Naive thymus-derived CD4-positive, alpha-beta T cell (primary cell): ENCODE data around the gene CPLANE2. TPM values are rescaled to one million over a fixed set of nuclear protein-coding genes. Genes with fewer than 3 reads are reported as not detected.
"Not testable (repeated sequence)": the region's sequence is repeated elsewhere in the genome, so short reads cannot be mapped to it uniquely, and the experiment has no call there.

Experiments
- ATAC-seq: fragments of 150-1000 bp; cut with Tn5 transposase; 2 replicates; pipeline ENCODE4 v1.10.0; 2021; ENCODE audit warnings: mild to moderate bottlenecking, moderate library complexity
- CTCF ChIA-PET: fragments of 350-600 bp; sonication (Branson Sonifier 250); formaldehyde crosslinking; loops from one replicate; lab custom pipeline; 2021; ENCODE audit warnings: antibody characterized with exemption; lab: Charles Lee
- POLR2A ChIA-PET: fragments of 350-600 bp; sonication (Branson Sonifier 250); formaldehyde crosslinking; loops from one replicate; lab custom pipeline; 2021; ENCODE audit warnings: antibody characterized with exemption, inconsistent platforms; lab: Charles Lee
- DNase-seq, 9 donors: peaks; one replicate each; pipeline versions ENCODE4 v3.0.0 to v3.0.0-alpha.2; 2020 to 2022; ENCODE audit warnings: mixed read lengths in 1 of 9
- H3K27ac ChIP-seq: one replicate; pipeline ENCODE4 v1.7.0; 2013; ENCODE audit warnings: mild to moderate bottlenecking, low read depth, low read length, moderate library complexity
- H3K27me3 ChIP-seq, 2 donors: one replicate each; pipeline ENCODE4 v1.7.0; 2013; ENCODE audit warnings: low read length in 2 of 2, mild to moderate bottlenecking in 2 of 2, moderate library complexity in 2 of 2; ENCODE audit not compliant: control insufficient read depth in 2 of 2, insufficient read depth in 2 of 2
- H3K36me3 ChIP-seq, 3 experiments: 1 replicate in 2 of 3; 2 replicates in 1 of 3; pipeline ENCODE4 v1.7.0; 2013; ENCODE audit warnings: low read length in 3 of 3, mild to moderate bottlenecking in 3 of 3, moderate library complexity in 1 of 3; ENCODE audit not compliant: insufficient read depth in 3 of 3, control insufficient read depth in 2 of 3
- H3K4me1 ChIP-seq, 2 donors: one replicate each; pipeline ENCODE4 v1.7.0; 2013; ENCODE audit warnings: low read length in 2 of 2, mild to moderate bottlenecking in 2 of 2, moderate library complexity in 1 of 2; ENCODE audit not compliant: control insufficient read depth in 2 of 2, insufficient read depth in 2 of 2
- H3K4me3 ChIP-seq: 2 replicates; pipeline ENCODE4 v1.7.0; 2013; ENCODE audit warnings: mild to moderate bottlenecking, low read length
- H3K9me3 ChIP-seq, 3 experiments: 1 replicate in 2 of 3; 2 replicates in 1 of 3; pipeline ENCODE4 v1.7.0; 2013; ENCODE audit warnings: low read length in 3 of 3; ENCODE audit not compliant: control insufficient read depth in 2 of 3
- H3K27ac Mint-ChIP-seq, 9 donors: one replicate each; pipeline ENCODE4 v1.8.0; 2020 to 2022; ENCODE audit warnings: mixed read lengths in 9 of 9, mild to moderate bottlenecking in 8 of 9, moderate library complexity in 5 of 9, inconsistent platforms in 2 of 9
- H3K27me3 Mint-ChIP-seq, 5 donors: one replicate each; pipeline ENCODE4 v1.8.0; 2021 to 2022; ENCODE audit warnings: mixed read lengths in 5 of 5, mild to moderate bottlenecking in 1 of 5
- H3K36me3 Mint-ChIP-seq, 5 donors: one replicate each; pipeline ENCODE4 v1.8.0; 2020 to 2022; ENCODE audit warnings: mixed read lengths in 5 of 5, mild to moderate bottlenecking in 3 of 5, inconsistent platforms in 1 of 5
- H3K4me1 Mint-ChIP-seq, 7 donors: one replicate each; pipeline ENCODE4 v1.8.0; 2020 to 2022; ENCODE audit warnings: mixed read lengths in 7 of 7, mild to moderate bottlenecking in 3 of 7, inconsistent platforms in 1 of 7
- H3K4me3 Mint-ChIP-seq, 10 donors: one replicate each; pipeline ENCODE4 v1.8.0; 2020 to 2022; ENCODE audit warnings: mild to moderate bottlenecking in 10 of 10, mixed read lengths in 10 of 10, moderate library complexity in 6 of 10, inconsistent platforms in 2 of 10
- H3K9me3 Mint-ChIP-seq, 11 donors: one replicate each; pipeline ENCODE4 v1.8.0; 2020 to 2022; ENCODE audit warnings: mixed read lengths in 11 of 11, mild to moderate bottlenecking in 4 of 11, inconsistent platforms in 1 of 11, moderate library complexity in 1 of 11
- intact Hi-C, 2 donors: fragments of 100-400 bp; cut with micrococcal nuclease; formaldehyde crosslinking; loops; one replicate each; pipeline ENCODE4 v1.15.1; 2023
- polyA plus RNA-seq, 2 donors: library from polyadenylated mRNA; unstranded; fragments of 300-500 nt; fragmentation: Illumina TruSeq; gene quantifications; one replicate each; pipeline ENCODE4 v1.2.3, GENCODE V29; 2021
- total RNA-seq, 6 experiments: library from RNA in 5 of 6; stranded (reverse) in 5 of 6; gene quantifications; 1 replicate in 5 of 6; 2 replicates in 1 of 6; pipeline ENCODE4 v1.2.3 and lab custom pipeline; 2021 to 2026

CPLANE2 gene
- total and polyA plus RNA-seq, 7 experiments from 2014 or later: 3.0 to 11.4 (median 7.6) TPM

DNA sequence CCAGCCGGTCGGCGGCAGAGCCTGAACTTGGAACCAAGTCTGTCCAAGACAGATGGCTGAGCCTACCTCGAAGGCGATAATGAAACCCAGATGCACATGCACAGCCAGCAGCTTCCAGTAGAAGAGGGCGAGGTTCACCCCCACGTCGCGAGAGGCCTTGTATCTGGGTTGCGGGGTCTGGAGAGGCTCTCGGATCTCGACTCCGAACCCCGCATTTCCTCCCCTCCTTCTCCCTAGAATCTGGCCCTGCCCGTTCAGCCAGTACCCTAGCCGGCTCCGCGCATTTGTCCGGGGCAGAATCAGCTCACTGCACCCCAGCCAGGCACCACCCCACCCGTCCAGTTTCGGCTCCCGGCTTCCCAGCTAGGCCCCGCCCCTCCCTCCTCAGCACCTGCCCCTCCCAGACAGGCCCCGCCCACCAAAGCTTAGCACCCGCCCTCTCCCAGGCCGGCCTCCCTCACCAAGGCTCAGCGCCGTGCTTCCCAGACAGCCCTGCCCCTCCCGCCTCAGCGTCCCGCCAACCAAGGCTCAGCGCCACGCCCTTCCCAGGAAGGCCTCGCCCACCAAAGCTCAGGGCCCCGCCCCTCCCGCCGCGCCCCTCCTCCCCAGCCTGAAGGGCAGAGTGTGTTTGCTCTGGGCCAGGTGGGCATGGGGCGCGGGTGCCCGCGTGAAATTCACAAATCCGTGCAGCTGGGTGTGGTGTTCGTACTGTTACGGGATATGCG, 19.8 kb downstream of the CPLANE2 start:
- no peaks in the 10 kb centered on the region for H3K36me3 Mint-ChIP-seq
- Histone ChIP-seq H3K4me3 (peak overlapping the region; percentile 67), H3K36me3 (no peaks in the 10 kb centered on the region), H3K9me3 (no peaks in the 10 kb centered on the region), H3K4me1 (peaks cover 0 to 6% of the 10 kb centered on the region in 2 donors), H3K27ac (peak overlapping the region; percentile 54), H3K27me3 (no peaks in the 10 kb centered on the region)
- ATAC-seq (peak; percentile 99), DNase-seq (peak; percentile 80 to 94 (median 89))
- peak overlapping the region; percentile 81 to 91 (median 88) for H3K4me3 Mint-ChIP-seq
- ChIA-PET POLR2A (interaction anchor here (0.9 to 2.9 kb wide), 7 partner anchors 8 to 384 kb away, joined by 3 to 17 read pairs (median 3); partner anchors contain the start of gene CPLANE2), CTCF (interaction anchor here (1.8 kb wide), 1 partner anchor 27 kb away, joined by 4 read pairs; no protein-coding TSS in a partner anchor)
- peak overlapping the region in 8 of 9 donors; percentile 33 to 82 (median 68) for H3K27ac Mint-ChIP-seq
- intact Hi-C loops: loop anchor here (1.0 to 5.0 kb wide), 6 partner anchors 11 to 370 kb away; partner anchors contain the start of genes CPLANE2 (in 1 of the 2), SPEN (in 1 of the 2) and SZRD1 (in 1 of the 2)
- peaks cover 0 to 2% (median 0%) of the 10 kb centered on the region in 11 donors for H3K9me3 Mint-ChIP-seq
- H3K27me3 Mint-ChIP-seq: peaks cover 0 to 11% (median 0%) of the 10 kb centered on the region in 5 donors
- H3K4me1 Mint-ChIP-seq: peaks cover 9 to 30% (median 23%) of the 10 kb centered on the region in 7 donors

GRCh38 chr1:16215882-16216753, 20.9 kb downstream of the CPLANE2 start:
- intact Hi-C loops: loop anchor here in 1 of 2 donors (2.0 to 5.0 kb wide), 2 partner anchors 53 to 369 kb away; partner anchors contain the start of gene SPEN
- no peaks in the 10 kb centered on the region for H3K36me3 ChIP-seq
- H3K4me3 Mint-ChIP-seq: peak overlapping the region; percentile 81 to 91 (median 88)
- no peaks in the 10 kb centered on the region for H3K9me3 ChIP-seq
- DNase-seq (peak in 7 of 9 donors; percentile 23 to 64 (median 27)), ATAC-seq (peak; percentile 46)
- H3K27ac Mint-ChIP-seq: peak overlapping the region in 6 of 9 donors; percentile 8 to 74 (median 44)
- H3K4me1 ChIP-seq: peaks cover 0 to 6% of the 10 kb centered on the region in 2 donors
- H3K27ac ChIP-seq: peak overlapping the region; percentile 24
- no peaks in the 10 kb centered on the region for H3K27me3 ChIP-seq
- ChIA-PET CTCF (interaction anchor here (1.8 kb wide), 1 partner anchor 29 kb away, joined by 4 read pairs; no protein-coding TSS in a partner anchor), POLR2A (interaction anchor here (0.7 to 2.9 kb wide), 4 partner anchors 10 to 54 kb away, joined by 3 to 17 read pairs (median 5); partner anchors contain the start of gene CPLANE2)
- H3K4me3 ChIP-seq: peak overlapping the region; percentile 67
- H3K9me3 Mint-ChIP-seq: no peaks in the 10 kb centered on the region
- no peaks in the 10 kb centered on the region for H3K36me3 Mint-ChIP-seq
- H3K4me1 Mint-ChIP-seq: peaks cover 9 to 30% (median 23%) of the 10 kb centered on the region in 7 donors
- H3K27me3 Mint-ChIP-seq: peaks cover 0 to 6% (median 0%) of the 10 kb centered on the region in 5 donors

GRCh38 chr1:16215240-16215639, 21.7 kb downstream of the CPLANE2 start:
- DNase-seq, H3K9me3 Mint-ChIP-seq, H3K36me3 Mint-ChIP-seq, H3K27ac Mint-ChIP-seq, H3K27me3 Mint-ChIP-seq, H3K4me3 ChIP-seq, H3K9me3 ChIP-seq, CTCF ChIA-PET, H3K36me3 ChIP-seq, H3K27me3 ChIP-seq, H3K4me1 ChIP-seq, ATAC-seq, H3K27ac ChIP-seq: not testable (repeated sequence)
- intact Hi-C loops: loop anchor here in 1 of 2 donors (5.0 kb wide), 1 partner anchor 368 kb away; the partner anchor contains the start of gene SPEN
- Mint-ChIP-seq H3K4me3 (peak overlapping the region in 1 of 10 donors; percentile 81), H3K4me1 (peaks cover 9 to 30% (median 23%) of the 10 kb centered on the region in 7 donors)
- POLR2A ChIA-PET: interaction anchor here (0.8 to 2.9 kb wide), 2 partner anchors 9 to 23 kb away, joined by 3 to 17 read pairs; no protein-coding TSS in a partner anchor

GRCh38 chr1:16213544-16213943, 23.4 kb downstream of the CPLANE2 start:
- ATAC-seq: not testable (repeated sequence)

DNA sequence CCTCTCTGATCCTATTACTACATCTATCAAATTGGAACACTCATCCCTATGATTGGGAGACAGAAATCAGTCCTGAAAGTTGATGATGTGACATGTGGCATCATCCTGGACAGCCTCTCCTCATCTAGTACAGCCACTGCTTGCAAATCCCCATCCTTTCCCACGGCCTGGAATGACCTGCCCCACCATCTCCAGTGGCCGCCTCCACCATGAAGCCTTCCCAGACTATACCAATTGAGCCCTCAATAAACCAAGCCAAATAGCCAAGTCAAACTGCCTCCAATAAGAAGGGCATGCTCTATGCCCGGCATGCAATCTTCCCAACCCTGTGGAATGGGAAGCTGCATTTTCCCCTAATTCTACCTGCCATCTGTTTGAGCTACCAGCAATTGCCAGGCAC, 24.0 kb downstream of the CPLANE2 start:
- Mint-ChIP-seq H3K27me3 (peaks cover 0 to 6% (median 0%) of the 10 kb centered on the region in 5 donors), H3K4me1 (peaks cover 9 to 20% (median 15%) of the 10 kb centered on the region in 7 donors), H3K9me3 (no peaks in the 10 kb centered on the region), H3K4me3 (peak overlapping the region in 1 of 10 donors; percentile 64), H3K36me3 (no peaks in the 10 kb centered on the region), H3K27ac (no peak overlapping the region)
- no peaks in the 10 kb centered on the region for H3K9me3 ChIP-seq
- POLR2A ChIA-PET: no interaction called here
- H3K4me1 ChIP-seq: peaks cover 0 to 6% of the 10 kb centered on the region in 2 donors
- no peaks in the 10 kb centered on the region for H3K27me3 ChIP-seq
- CTCF ChIA-PET: no interaction called here
- no peak overlapping the region for H3K27ac ChIP-seq
- intact Hi-C loops: no loop called here
- ATAC-seq (no peak), DNase-seq (no peak)
- no peak overlapping the region for H3K4me3 ChIP-seq
- H3K36me3 ChIP-seq: no peaks in the 10 kb centered on the region

More at GRCh38 chr1:16213544-16213943, 23.4 kb downstream of the CPLANE2 start:
- H3K27ac Mint-ChIP-seq, H3K27me3 Mint-ChIP-seq, H3K27me3 ChIP-seq, POLR2A ChIA-PET, DNase-seq, H3K36me3 Mint-ChIP-seq, H3K9me3 Mint-ChIP-seq, H3K36me3 ChIP-seq, H3K4me3 ChIP-seq, H3K27ac ChIP-seq, H3K4me3 Mint-ChIP-seq, intact Hi-C loops, H3K4me1 ChIP-seq, H3K9me3 ChIP-seq, CTCF ChIA-PET: not testable (repeated sequence)
- peaks cover 9 to 23% (median 17%) of the 10 kb centered on the region in 7 donors for H3K4me1 Mint-ChIP-seq
